IMR-90 (cell line): ENCODE measurements around the gene NBPF1. TPM values are rescaled to one million over a fixed set of nuclear protein-coding genes. Genes with fewer than 3 reads are reported as not detected.
A peak's percentile ranks its signal among the peaks of the same experiment; 100 is the strongest.
"Not testable (repeated sequence)": the region's sequence is repeated elsewhere in the genome, so short reads cannot be mapped to it uniquely, and the experiment has no call there.

Experiments
- ATAC-seq: fragments of 200-7000 bp; cut with Tn5 transposase; 2 replicates; pipeline ENCODE4 v1.9.1; 2020; ENCODE audit warnings: low read depth, mild to moderate bottlenecking, moderate library complexity
- BruUV-seq: library from RNA; stranded (reverse); fragments of 400-500 nt; replicated peaks from 2 replicates; lab custom pipeline; 2021; lab: Mats Ljungman, UMichigan
- CTCF ChIA-PET: fragments of 300-600 bp; formaldehyde crosslinking; extraction: SDS; loops from one replicate; lab custom pipeline; 2021; ENCODE audit warnings: antibody characterized with exemption; lab: Yijun Ruan, JAX
- POLR2A ChIA-PET: fragments of 300-600 bp; sonication (Branson Sonifier 250); formaldehyde crosslinking; loops from one replicate; lab custom pipeline; 2022; ENCODE audit warnings: antibody characterized with exemption; ENCODE audit not compliant: unreplicated experiment; lab: Charles Lee
- DNase-seq: peaks from one replicate; pipeline ENCODE4 v3.0.0; 2013
- H2AFZ ChIP-seq: replicated peaks from 2 replicates; pipeline ENCODE3; 2013; ENCODE audit warnings: low read length, mild to moderate bottlenecking; ENCODE audit not compliant: poor library complexity
- H2AK5ac ChIP-seq: 2 replicates; pipeline ENCODE4 v1.6.1; 2013; ENCODE audit warnings: low read depth, low read length, inconsistent platforms
- H2AK9ac ChIP-seq: replicated peaks from 2 replicates; pipeline ENCODE3; 2013; ENCODE audit warnings: mild to moderate bottlenecking, low read depth, low read length, moderate library complexity; ENCODE audit not compliant: poor library complexity
- H2BK120ac ChIP-seq: 2 replicates; pipeline ENCODE4 v1.6.1; 2013; ENCODE audit warnings: low read depth, low read length, inconsistent platforms
- H2BK15ac ChIP-seq: 3 replicates; pipeline ENCODE4 v1.6.1; 2013; ENCODE audit warnings: low read depth, low read length, inconsistent platforms
- H2BK20ac ChIP-seq: 2 replicates; pipeline ENCODE4 v1.6.1; 2013; ENCODE audit warnings: low read depth, mild to moderate bottlenecking, inconsistent platforms, low read length, moderate library complexity
- H2BK5ac ChIP-seq: 2 replicates; pipeline ENCODE4 v1.6.1; 2013; ENCODE audit warnings: mild to moderate bottlenecking, low read depth, low read length, inconsistent platforms; ENCODE audit not compliant: poor library complexity, severe bottlenecking
- H3K14ac ChIP-seq: replicated peaks from 2 replicates; pipeline ENCODE4 v1.6.1; 2013; ENCODE audit warnings: low read depth, low read length, inconsistent platforms
- H3K18ac ChIP-seq: 2 replicates; pipeline ENCODE4 v1.6.1; 2013; ENCODE audit warnings: low read depth, low read length, control low read depth
- H3K23ac ChIP-seq: 2 replicates; pipeline ENCODE4 v1.6.1; 2013; ENCODE audit warnings: low read depth, low read length, inconsistent platforms
- H3K27ac ChIP-seq: 2 replicates; pipeline ENCODE4 v1.5.1; 2013; ENCODE audit warnings: mild to moderate bottlenecking, control low read depth, low read length; ENCODE audit not compliant: insufficient read depth
- H3K27me3 ChIP-seq: 2 replicates; pipeline ENCODE4 v1.6.1; 2013; ENCODE audit warnings: low read length; ENCODE audit not compliant: control insufficient read depth, insufficient read depth
- H3K36me3 ChIP-seq: 2 replicates; pipeline ENCODE4 v1.6.1; 2013; ENCODE audit warnings: low read length, mixed read lengths; ENCODE audit not compliant: control insufficient read depth, insufficient read depth
- H3K4ac ChIP-seq: 2 replicates; pipeline ENCODE4 v1.6.1; 2013; ENCODE audit warnings: low read depth, low read length, inconsistent platforms
- H3K4me1 ChIP-seq: 2 replicates; pipeline ENCODE4 v1.6.1; 2013; ENCODE audit warnings: low read length, mixed read lengths; ENCODE audit not compliant: control insufficient read depth, insufficient read depth
- H3K4me2 ChIP-seq: 2 replicates; pipeline ENCODE4 v1.6.1; 2013; ENCODE audit warnings: low read depth, mild to moderate bottlenecking, control low read depth, low read length, moderate library complexity
- H3K4me3 ChIP-seq: 2 replicates; pipeline ENCODE4 v1.5.1; 2013; ENCODE audit warnings: low read depth, mild to moderate bottlenecking, control low read depth, low read length, moderate library complexity; ENCODE audit not compliant: insufficient read depth
- H3K56ac ChIP-seq: 2 replicates; pipeline ENCODE4 v1.6.1; 2013; ENCODE audit warnings: low read length, inconsistent platforms; ENCODE audit not compliant: insufficient read depth; ENCODE audit errors: extremely low read depth
- H3K79me1 ChIP-seq, 2 experiments: 2 replicates each; pipeline ENCODE4 v1.6.1; 2013; ENCODE audit warnings: low read length in 2 of 2, inconsistent platforms in 1 of 2, low read depth in 1 of 2
- H3K9ac ChIP-seq: 2 replicates; pipeline ENCODE4 v1.6.1; 2013; ENCODE audit warnings: low read depth, low read length, control low read depth
- H3K9me1 ChIP-seq: 2 replicates; pipeline ENCODE4 v1.6.1; 2013; ENCODE audit warnings: low read length, inconsistent platforms; ENCODE audit not compliant: insufficient read depth
- H3K9me3 ChIP-seq: 2 replicates; pipeline ENCODE4 v1.6.1; 2013; ENCODE audit warnings: low read length; ENCODE audit not compliant: control insufficient read depth, insufficient read depth
- H4K20me1 ChIP-seq: 2 replicates; pipeline ENCODE4 v1.6.1; 2013; ENCODE audit warnings: low read length, inconsistent platforms; ENCODE audit not compliant: insufficient read depth
- H4K5ac ChIP-seq: 2 replicates; pipeline ENCODE4 v1.6.1; 2013; ENCODE audit warnings: mild to moderate bottlenecking, low read depth, low read length, control low read depth
- H4K8ac ChIP-seq, 2 experiments: 2 replicates each; pipeline ENCODE4 v1.6.1; 2013; ENCODE audit warnings: low read depth in 2 of 2, low read length in 2 of 2, control low read depth in 1 of 2, inconsistent platforms in 1 of 2
- H4K91ac ChIP-seq: 2 replicates; pipeline ENCODE4 v1.6.1; 2013; ENCODE audit warnings: low read depth, low read length, inconsistent platforms; ENCODE audit not compliant: insufficient read depth
- WGBS, 2 experiments: methylation state at CpG; one replicate each; pipeline versions ENCODE4 v1.1.5 to v1.1.7; 2013; ENCODE audit warnings: missing lambda C conversion rate in 2 of 2; ENCODE audit not compliant: insufficient read length in 1 of 2; ENCODE audit errors: extremely low coverage in 2 of 2; 5-methylcytosine and 5-hydroxymethylcytosine counted together
- dilution Hi-C: fragments of 300-500 bp; cut with HindIII; formaldehyde crosslinking; loops from one replicate; pipeline ENCODE4 v1.14.3; 2018; ENCODE audit warnings: low sequenced_read_pairs; ENCODE audit not compliant: unreplicated experiment
- in situ Hi-C: fragments of 300-500 bp; cut with MboI; formaldehyde crosslinking; loops from 3 replicates; pipeline ENCODE4 v1.14.3; 2019; ENCODE audit warnings: low sequenced_read_pairs, inconsistent platforms, mixed read lengths
- intact Hi-C: fragments of 100-400 bp; cut with micrococcal nuclease; formaldehyde crosslinking; loops from 2 replicates; pipeline ENCODE4 v1.10.0; 2022
- polyA plus RNA-seq, 3 experiments: library from polyadenylated mRNA; depleted of rRNA; stranded (reverse); fragments of >200 nt; gene quantifications; 2 replicates each; pipeline ENCODE4 v1.2.3, GENCODE V29; 2012; ENCODE audit warnings: low replicate concordance in 1 of 3
- total RNA-seq: library from RNA; depleted of rRNA; stranded (reverse); fragments of >200 nt; gene quantifications from 2 replicates; pipeline ENCODE4 v1.2.3, GENCODE V29; 2012

NBPF1 gene
- total and polyA plus RNA-seq, 2 of the 4 experiments (the other 2 are of a cell fraction), result 18.8 to 25.3 TPM

GRCh38 chr1:16604514-16605212, 8.7 kb downstream of the NBPF1 start:
- 100% methylated on average over 1 of the region's 2 CpGs; no CpG with 5 or more reads in 1 of the 2 experiments for WGBS, 2 experiments
- dilution Hi-C loops, result not testable (repeated sequence)

GRCh38 chr1:16603623-16604022, 9.7 kb downstream of the NBPF1 start:
- peaks cover 21% of the 10 kb centered on the region for H3K36me3 ChIP-seq
- H3K9me1 ChIP-seq, result peaks cover 28% of the 10 kb centered on the region
- H3K56ac ChIP-seq, H3K18ac ChIP-seq, H3K23ac ChIP-seq, H4K91ac ChIP-seq, H3K9me3 ChIP-seq, DNase-seq, H4K8ac ChIP-seq, CTCF ChIA-PET, H4K5ac ChIP-seq, H2BK120ac ChIP-seq, H2BK5ac ChIP-seq, ATAC-seq, H3K27me3 ChIP-seq, H3K4me2 ChIP-seq, H4K20me1 ChIP-seq, BruUV-seq, H2BK20ac ChIP-seq, H2AK5ac ChIP-seq, POLR2A ChIA-PET, H2BK15ac ChIP-seq, H3K9ac ChIP-seq, H2AK9ac ChIP-seq, intact Hi-C loops, H2AFZ ChIP-seq, H3K27ac ChIP-seq, H3K4me3 ChIP-seq, H3K4ac ChIP-seq, H3K14ac ChIP-seq, dilution Hi-C loops: not testable (repeated sequence)
- peaks cover 14% of the 10 kb centered on the region for H3K4me1 ChIP-seq
- in situ Hi-C loops, result loop anchor here (25.0 kb wide), 1 partner anchor 434 kb away; no protein-coding TSS in a partner anchor
- H3K79me1 ChIP-seq, result peaks cover 29 to 35% of the 10 kb centered on the region in 2 experiments
- WGBS, 2 experiments, result no CpG with 5 or more reads among the region's 2 CpGs

More at GRCh38 chr1:16604514-16605212, 8.7 kb downstream of the NBPF1 start:
- Histone ChIP-seq H3K9me1 (peaks cover 28% of the 10 kb centered on the region), H3K79me1 (peaks cover 36 to 44% of the 10 kb centered on the region in 2 experiments), H4K8ac (peak overlapping the region in 1 of 2 experiments; percentile 1; a peak in 1 of 4 replicates), H2BK20ac (0 out of 2 replicates have a peak overlapping the region, but pooled peaks have one; percentile 3), H3K36me3 (peaks cover 21% of the 10 kb centered on the region), H3K4me1 (peaks cover 14% of the 10 kb centered on the region)
- intact Hi-C loops, H3K27me3 ChIP-seq, H2BK5ac ChIP-seq, H2BK120ac ChIP-seq, H4K5ac ChIP-seq, H3K27ac ChIP-seq, POLR2A ChIA-PET, ATAC-seq, H3K9me3 ChIP-seq, H4K91ac ChIP-seq, H4K20me1 ChIP-seq, BruUV-seq, H2AK5ac ChIP-seq, H3K14ac ChIP-seq, H3K9ac ChIP-seq, H3K4ac ChIP-seq, H3K18ac ChIP-seq, H3K23ac ChIP-seq, H3K4me2 ChIP-seq, H2AFZ ChIP-seq, DNase-seq, H2AK9ac ChIP-seq, H2BK15ac ChIP-seq, H3K4me3 ChIP-seq, H3K56ac ChIP-seq: not testable (repeated sequence)
- CTCF ChIA-PET, result interaction anchor here (1.0 kb wide), 1 partner anchor 16 kb away, joined by 4 read pairs; no protein-coding TSS in a partner anchor
- in situ Hi-C loops, result loop anchor here (25.0 kb wide), 1 partner anchor 433 kb away; no protein-coding TSS in a partner anchor
